IMR-90 (cell line): ENCODE data around the gene EPB41L2.

Experiments
- CEBPB ChIP-seq: IDR thresholded peaks from 2 replicates; pipeline ENCODE4 v1.6.1; 2012; ENCODE audit warnings: low read depth, low read length, improper control_type of control experiment
- MAFK ChIP-seq: IDR thresholded peaks from 2 replicates; pipeline ENCODE4 v1.6.1; 2012; ENCODE audit warnings: low read depth, low read length, improper control_type of control experiment
- MXI1 ChIP-seq: IDR thresholded peaks from 2 replicates; pipeline ENCODE4 v1.6.1; 2012; ENCODE audit warnings: low read depth, mild to moderate bottlenecking, low read length, moderate library complexity, borderline replicate concordance
- NFE2L2 ChIP-seq: fragments of 150-350 bp; IDR thresholded peaks from 2 replicates; pipeline ENCODE4 v1.6.1; 2016; ENCODE audit warnings: low read depth, mild to moderate bottlenecking, low read length
- POLR2A ChIP-seq: IDR thresholded peaks from 2 replicates; pipeline ENCODE4 v1.6.1; 2012; ENCODE audit warnings: mild to moderate bottlenecking, low read depth, low read length
- RFX5 ChIP-seq: IDR thresholded peaks from 2 replicates; pipeline ENCODE4 v1.8.0; 2012; ENCODE audit warnings: low read depth, mild to moderate bottlenecking, low read length, moderate library complexity
- TF ChIP-seq, protein P1 (sequence below): conservative IDR thresholded peaks from 2 replicates; pipeline ENCODE4 v1.5.1; 2012; ENCODE audit warnings: mild to moderate bottlenecking, low read depth, low read length, improper control_type of control experiment
- TF ChIP-seq, protein P2 (sequence below): fragments of 150-350 bp; IDR thresholded peaks from 2 replicates; pipeline ENCODE4 v1.6.1; 2016; ENCODE audit warnings: low read depth, mild to moderate bottlenecking, low read length, moderate library complexity, borderline replicate concordance
- TF ChIP-seq, protein P3 (sequence below): fragments of 150-350 bp; IDR thresholded peaks from 2 replicates; pipeline ENCODE4 v1.6.1; 2017; ENCODE audit warnings: mild to moderate bottlenecking, antibody characterized with exemption, low read length, low read depth

DNA sequence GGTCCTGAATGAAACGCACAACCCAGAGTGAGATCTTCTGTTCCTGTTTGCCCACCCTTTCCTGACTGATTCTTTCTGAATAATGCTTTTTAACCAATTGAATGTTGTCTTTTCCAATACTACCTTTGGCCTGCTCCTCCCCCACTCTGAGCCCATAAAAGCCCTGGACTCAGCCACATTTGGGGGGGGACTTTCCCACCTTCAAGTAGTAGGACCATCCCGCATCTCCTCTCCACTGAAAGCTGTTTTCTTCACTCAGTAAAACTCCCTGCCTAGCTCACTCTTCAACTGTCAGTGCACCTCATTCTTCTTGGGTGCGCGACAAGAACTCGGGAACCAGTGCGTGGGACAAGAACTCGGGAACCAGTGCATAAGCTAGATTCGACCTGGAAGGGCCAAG, 77.9 kb downstream of the EPB41L2 start:
- TF ChIP-seq, protein P1, sequence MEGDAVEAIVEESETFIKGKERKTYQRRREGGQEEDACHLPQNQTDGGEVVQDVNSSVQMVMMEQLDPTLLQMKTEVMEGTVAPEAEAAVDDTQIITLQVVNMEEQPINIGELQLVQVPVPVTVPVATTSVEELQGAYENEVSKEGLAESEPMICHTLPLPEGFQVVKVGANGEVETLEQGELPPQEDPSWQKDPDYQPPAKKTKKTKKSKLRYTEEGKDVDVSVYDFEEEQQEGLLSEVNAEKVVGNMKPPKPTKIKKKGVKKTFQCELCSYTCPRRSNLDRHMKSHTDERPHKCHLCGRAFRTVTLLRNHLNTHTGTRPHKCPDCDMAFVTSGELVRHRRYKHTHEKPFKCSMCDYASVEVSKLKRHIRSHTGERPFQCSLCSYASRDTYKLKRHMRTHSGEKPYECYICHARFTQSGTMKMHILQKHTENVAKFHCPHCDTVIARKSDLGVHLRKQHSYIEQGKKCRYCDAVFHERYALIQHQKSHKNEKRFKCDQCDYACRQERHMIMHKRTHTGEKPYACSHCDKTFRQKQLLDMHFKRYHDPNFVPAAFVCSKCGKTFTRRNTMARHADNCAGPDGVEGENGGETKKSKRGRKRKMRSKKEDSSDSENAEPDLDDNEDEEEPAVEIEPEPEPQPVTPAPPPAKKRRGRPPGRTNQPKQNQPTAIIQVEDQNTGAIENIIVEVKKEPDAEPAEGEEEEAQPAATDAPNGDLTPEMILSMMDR: no peak
- TF ChIP-seq MXI1: no peak
- no peak for TF ChIP-seq MAFK
- no peak for TF ChIP-seq RFX5
- TF ChIP-seq POLR2A: no peak
- TF ChIP-seq, protein P2, sequence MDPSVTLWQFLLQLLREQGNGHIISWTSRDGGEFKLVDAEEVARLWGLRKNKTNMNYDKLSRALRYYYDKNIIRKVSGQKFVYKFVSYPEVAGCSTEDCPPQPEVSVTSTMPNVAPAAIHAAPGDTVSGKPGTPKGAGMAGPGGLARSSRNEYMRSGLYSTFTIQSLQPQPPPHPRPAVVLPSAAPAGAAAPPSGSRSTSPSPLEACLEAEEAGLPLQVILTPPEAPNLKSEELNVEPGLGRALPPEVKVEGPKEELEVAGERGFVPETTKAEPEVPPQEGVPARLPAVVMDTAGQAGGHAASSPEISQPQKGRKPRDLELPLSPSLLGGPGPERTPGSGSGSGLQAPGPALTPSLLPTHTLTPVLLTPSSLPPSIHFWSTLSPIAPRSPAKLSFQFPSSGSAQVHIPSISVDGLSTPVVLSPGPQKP: no peak
- no peak for TF ChIP-seq CEBPB
- TF ChIP-seq, protein P3, sequence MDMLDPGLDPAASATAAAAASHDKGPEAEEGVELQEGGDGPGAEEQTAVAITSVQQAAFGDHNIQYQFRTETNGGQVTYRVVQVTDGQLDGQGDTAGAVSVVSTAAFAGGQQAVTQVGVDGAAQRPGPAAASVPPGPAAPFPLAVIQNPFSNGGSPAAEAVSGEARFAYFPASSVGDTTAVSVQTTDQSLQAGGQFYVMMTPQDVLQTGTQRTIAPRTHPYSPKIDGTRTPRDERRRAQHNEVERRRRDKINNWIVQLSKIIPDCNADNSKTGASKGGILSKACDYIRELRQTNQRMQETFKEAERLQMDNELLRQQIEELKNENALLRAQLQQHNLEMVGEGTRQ: no peak
- TF ChIP-seq NFE2L2: no peak
